Measurements from ENCODE around the gene DUOXA2. TPM values are rescaled to one million over a fixed set of nuclear protein-coding genes. Genes with fewer than 3 reads are reported as not detected.

Gene DUOXA2
- total and polyA plus RNA-seq, 4 donors = 0.13 TPM; not detected in 3

DNA sequence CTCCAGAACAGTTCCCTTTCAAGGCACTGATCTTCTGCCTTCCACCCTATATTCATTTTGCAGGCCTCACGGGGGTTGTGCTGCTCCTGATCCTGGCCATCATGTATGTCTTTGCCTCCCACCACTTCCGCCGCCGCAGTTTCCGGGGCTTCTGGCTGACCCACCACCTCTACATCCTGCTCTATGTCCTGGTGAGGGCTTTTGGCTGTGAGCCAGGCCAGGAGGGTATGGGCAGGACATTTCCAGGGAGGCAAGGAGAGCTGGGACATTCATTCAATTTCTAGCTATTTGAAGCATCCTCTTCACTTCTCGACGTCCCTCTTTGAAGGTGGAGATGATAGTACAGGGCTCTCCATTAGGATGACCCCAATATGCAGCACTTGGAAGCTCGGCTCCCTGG is 41.6 kb downstream of the DUOXA2 start:
- H3K4me1 ChIP-seq (ENCODE audit: control insufficient read depth in 1 of 2, insufficient read depth in 2 of 2, low read length in 2 of 2) = no peaks in the 10 kb centered on the region
- DNase-seq (no peak), ATAC-seq (ENCODE audit: low FRiP score) (no peak)
- H3K36me3 ChIP-seq (ENCODE audit: control insufficient read depth in 1 of 2, insufficient read depth in 2 of 2, low read length in 1 of 2) = no peaks in the 10 kb centered on the region
- H3K27ac ChIP-seq (ENCODE audit: low read depth in 1 of 2, low read length in 2 of 2) = no peak overlapping the region
- no peaks in the 10 kb centered on the region for H3K9me3 ChIP-seq (ENCODE audit: control insufficient read depth, low read length)
- H3K27me3 ChIP-seq (ENCODE audit: control insufficient read depth in 1 of 2, insufficient read depth in 2 of 2, low read length in 1 of 2) = no peaks in the 10 kb centered on the region
- intact Hi-C loops (cut with DNase I) = no loop called here
- WGBS, 2 donors = 88 to 90% methylated on average over 8 of the region's 8 CpGs
- H3K4me3 ChIP-seq (ENCODE audit: low read length in 2 of 2) = no peak overlapping the region

DNA sequence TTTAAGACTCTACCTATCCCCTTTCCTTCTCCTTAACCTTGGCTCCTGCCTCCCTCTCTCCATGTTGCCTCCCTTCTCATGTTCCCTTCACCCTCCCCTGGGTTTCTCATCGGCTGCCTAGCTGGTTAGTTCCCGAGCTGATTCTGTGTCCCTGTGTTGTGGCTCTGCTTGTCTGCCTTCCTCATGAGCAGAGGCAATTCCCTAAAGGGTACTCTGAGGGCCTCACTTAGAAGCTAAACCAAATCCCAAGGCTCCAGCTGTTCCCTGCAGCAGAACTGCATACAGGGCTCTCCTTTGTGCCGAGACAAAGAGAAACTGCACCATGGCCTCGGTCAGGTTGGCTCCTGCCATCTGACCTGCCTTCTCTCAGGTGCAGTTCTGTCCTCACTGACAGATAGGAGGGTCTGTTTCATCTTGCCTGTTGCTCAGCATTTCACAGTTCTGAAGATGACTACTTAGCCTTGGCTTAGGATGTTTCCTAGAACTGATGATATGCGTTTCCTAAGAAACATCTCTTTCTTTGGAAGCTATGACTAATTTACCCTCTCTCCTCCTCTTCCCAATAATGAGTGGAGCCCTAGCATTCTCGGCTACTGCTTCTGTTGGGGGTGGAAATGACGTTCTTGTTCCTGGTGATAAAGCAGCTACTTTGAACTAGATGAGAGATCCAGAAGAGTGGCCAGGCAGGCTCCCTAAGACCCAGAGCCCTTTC is 42.8 kb downstream of the DUOXA2 start:
- no peaks in the 10 kb centered on the region for H3K27me3 ChIP-seq (ENCODE audit: control insufficient read depth in 1 of 2, insufficient read depth in 2 of 2, low read length in 1 of 2)
- no peak for ATAC-seq (ENCODE audit: low FRiP score)
- H3K4me3 ChIP-seq (ENCODE audit: low read length in 2 of 2) = no peak overlapping the region
- 80 to 81% methylated on average over 7 of the region's 7 CpGs for WGBS, 2 donors
- H3K36me3 ChIP-seq (ENCODE audit: control insufficient read depth in 1 of 2, insufficient read depth in 2 of 2, low read length in 1 of 2) = no peaks in the 10 kb centered on the region
- no peaks in the 10 kb centered on the region for H3K4me1 ChIP-seq (ENCODE audit: control insufficient read depth in 1 of 2, insufficient read depth in 2 of 2, low read length in 2 of 2)
- H3K27ac ChIP-seq (ENCODE audit: low read depth in 1 of 2, low read length in 2 of 2) = no peak overlapping the region
- H3K9me3 ChIP-seq (ENCODE audit: control insufficient read depth, low read length) = no peaks in the 10 kb centered on the region
- intact Hi-C loops (cut with DNase I) = no loop called here
- no peak for DNase-seq

DNA sequence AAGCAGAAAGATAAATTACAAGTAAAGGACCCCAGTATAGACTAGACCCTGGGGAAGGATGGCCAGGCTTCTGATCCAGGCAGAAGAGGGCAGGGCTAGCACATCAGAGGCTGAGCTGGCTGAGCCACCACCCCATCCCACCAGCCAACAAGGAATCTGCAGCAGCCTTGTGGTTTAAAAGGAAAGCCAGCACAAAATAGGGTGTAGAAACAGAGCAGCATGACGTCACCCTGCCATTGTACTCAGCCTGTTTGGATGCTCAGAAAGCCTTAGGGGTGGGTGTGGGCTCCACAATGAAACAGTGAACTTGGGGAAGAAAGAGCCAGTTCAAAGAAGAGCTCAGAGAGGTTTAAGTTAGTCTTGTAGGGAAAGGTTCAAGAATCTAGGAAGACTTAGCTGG is 43.8 kb downstream of the DUOXA2 start:
- H3K4me3 ChIP-seq (ENCODE audit: low read length in 2 of 2) = no peak overlapping the region
- no peaks in the 10 kb centered on the region for H3K27me3 ChIP-seq (ENCODE audit: control insufficient read depth in 1 of 2, insufficient read depth in 2 of 2, low read length in 1 of 2)
- intact Hi-C loops (cut with DNase I) = no loop called here
- DNase-seq (no peak), ATAC-seq (ENCODE audit: low FRiP score) (no peak)
- no peaks in the 10 kb centered on the region for H3K36me3 ChIP-seq (ENCODE audit: control insufficient read depth in 1 of 2, insufficient read depth in 2 of 2, low read length in 1 of 2)
- 77% methylated on average over 1 of the region's 1 CpG for WGBS, 2 donors
- no peaks in the 10 kb centered on the region for H3K9me3 ChIP-seq (ENCODE audit: control insufficient read depth, low read length)
- H3K4me1 ChIP-seq (ENCODE audit: control insufficient read depth in 1 of 2, insufficient read depth in 2 of 2, low read length in 2 of 2) = no peaks in the 10 kb centered on the region
- no peak overlapping the region for H3K27ac ChIP-seq (ENCODE audit: low read depth in 1 of 2, low read length in 2 of 2)

DNA sequence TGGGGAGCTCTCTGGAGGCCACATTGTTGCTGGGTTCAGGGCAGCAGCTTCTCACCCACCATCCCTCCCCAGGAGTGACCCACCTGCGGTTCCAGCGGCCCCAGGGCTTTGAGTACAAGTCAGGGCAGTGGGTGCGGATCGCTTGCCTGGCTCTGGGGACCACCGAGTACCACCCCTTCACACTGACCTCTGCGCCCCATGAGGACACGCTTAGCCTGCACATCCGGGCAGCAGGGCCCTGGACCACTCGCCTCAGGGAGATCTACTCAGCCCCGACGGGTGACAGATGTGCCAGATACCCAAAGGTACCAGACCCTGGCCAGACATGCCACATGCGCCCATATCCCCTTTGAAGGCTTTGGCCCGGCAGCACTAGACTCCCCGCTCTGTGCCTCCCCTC is 47.5 kb downstream of the DUOXA2 start:
- DNase-seq (no peak), ATAC-seq (ENCODE audit: low FRiP score) (no peak)
- Histone ChIP-seq H3K9me3 (ENCODE audit: control insufficient read depth, low read length) (no peaks in the 10 kb centered on the region), H3K4me1 (ENCODE audit: control insufficient read depth in 1 of 2, insufficient read depth in 2 of 2, low read length in 2 of 2) (no peaks in the 10 kb centered on the region), H3K27ac (ENCODE audit: low read depth in 1 of 2, low read length in 2 of 2) (no peak overlapping the region), H3K27me3 (ENCODE audit: control insufficient read depth in 1 of 2, insufficient read depth in 2 of 2, low read length in 1 of 2) (no peaks in the 10 kb centered on the region), H3K4me3 (ENCODE audit: low read length in 2 of 2) (no peak overlapping the region), H3K36me3 (ENCODE audit: control insufficient read depth in 1 of 2, insufficient read depth in 2 of 2, low read length in 1 of 2) (no peaks in the 10 kb centered on the region)
- 92 to 93% methylated on average over 14 of the region's 14 CpGs for WGBS, 2 donors
- intact Hi-C loops (cut with DNase I) = loop anchor here (2.0 to 10.0 kb wide), 4 partner anchors 121 to 295 kb away; a partner anchor contains a TSS

DNA sequence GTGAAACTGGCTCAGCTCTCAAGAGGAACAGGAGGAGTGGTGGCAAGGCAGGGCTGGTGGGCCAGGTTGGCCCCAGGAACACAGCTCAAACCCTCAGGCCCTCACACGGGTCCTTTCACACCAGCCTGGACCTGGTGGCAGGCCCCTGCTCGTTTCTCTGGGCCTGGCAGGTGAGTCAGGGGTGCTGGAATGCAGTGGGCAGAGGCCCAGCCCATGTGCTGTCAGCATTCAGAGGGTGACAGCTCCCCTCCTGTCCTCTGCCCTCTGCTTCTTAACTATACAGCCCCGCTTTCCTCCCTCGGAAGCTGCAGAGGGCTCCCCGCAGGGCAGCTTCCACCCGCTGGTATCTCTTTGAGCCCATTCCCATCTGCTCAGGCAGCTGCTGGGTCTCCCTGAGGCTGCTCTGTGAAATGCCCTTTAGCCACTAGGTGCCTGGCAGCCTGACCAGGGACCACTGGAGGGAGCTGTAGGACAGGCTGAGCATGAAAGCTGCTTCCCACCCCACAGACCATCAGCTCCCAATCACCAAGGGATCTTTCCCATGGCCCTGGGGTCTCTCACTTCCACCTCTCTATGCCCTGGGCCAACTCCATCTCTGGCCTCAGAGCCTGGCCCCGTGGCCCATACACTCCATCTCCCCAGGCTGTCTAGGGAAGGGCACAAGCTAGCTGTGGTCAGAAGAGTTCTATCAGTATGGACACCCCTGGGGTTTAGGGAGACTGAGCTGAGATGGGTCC is 48.8 kb downstream of the DUOXA2 start:
- intact Hi-C loops (cut with DNase I) = loop anchor here (2.0 to 10.0 kb wide), 4 partner anchors 119 to 294 kb away; a partner anchor contains a TSS
- DNase-seq (peak; percentile 88 to 92), ATAC-seq (ENCODE audit: low FRiP score) (peak; percentile 75)
- WGBS, 2 donors = 9 to 10% methylated on average over 7 of the region's 7 CpGs
- no peaks in the 10 kb centered on the region for H3K4me1 ChIP-seq (ENCODE audit: control insufficient read depth in 1 of 2, insufficient read depth in 2 of 2, low read length in 2 of 2)
- H3K27ac ChIP-seq (ENCODE audit: low read depth in 1 of 2, low read length in 2 of 2) = no peak overlapping the region
- H3K4me3 ChIP-seq (ENCODE audit: low read length in 2 of 2) = no peak overlapping the region
- H3K27me3 ChIP-seq (ENCODE audit: control insufficient read depth in 1 of 2, insufficient read depth in 2 of 2, low read length in 1 of 2) = no peaks in the 10 kb centered on the region
- no peaks in the 10 kb centered on the region for H3K9me3 ChIP-seq (ENCODE audit: control insufficient read depth, low read length)
- no peaks in the 10 kb centered on the region for H3K36me3 ChIP-seq (ENCODE audit: control insufficient read depth in 1 of 2, insufficient read depth in 2 of 2, low read length in 1 of 2)

DNA sequence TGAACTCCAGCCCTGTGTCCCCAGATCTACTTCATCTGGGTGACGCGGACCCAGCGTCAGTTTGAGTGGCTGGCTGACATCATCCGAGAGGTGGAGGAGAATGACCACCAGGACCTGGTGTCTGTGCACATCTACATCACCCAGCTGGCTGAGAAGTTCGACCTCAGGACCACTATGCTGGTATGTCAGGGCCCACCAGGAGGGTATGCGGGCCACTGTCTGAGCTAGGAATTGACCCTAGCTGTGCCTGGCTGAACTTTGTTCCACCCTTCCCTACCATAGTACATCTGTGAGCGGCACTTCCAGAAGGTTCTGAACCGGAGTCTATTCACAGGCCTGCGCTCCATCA is 49.4 kb downstream of the DUOXA2 start:
- ATAC-seq (ENCODE audit: low FRiP score) (no peak), DNase-seq (no peak)
- Histone ChIP-seq H3K36me3 (ENCODE audit: control insufficient read depth in 1 of 2, insufficient read depth in 2 of 2, low read length in 1 of 2) (no peaks in the 10 kb centered on the region), H3K4me3 (ENCODE audit: low read length in 2 of 2) (no peak overlapping the region), H3K4me1 (ENCODE audit: control insufficient read depth in 1 of 2, insufficient read depth in 2 of 2, low read length in 2 of 2) (no peaks in the 10 kb centered on the region), H3K9me3 (ENCODE audit: control insufficient read depth, low read length) (no peaks in the 10 kb centered on the region), H3K27me3 (ENCODE audit: control insufficient read depth in 1 of 2, insufficient read depth in 2 of 2, low read length in 1 of 2) (no peaks in the 10 kb centered on the region), H3K27ac (ENCODE audit: low read depth in 1 of 2, low read length in 2 of 2) (no peak overlapping the region)
- 80% methylated on average over 9 of the region's 9 CpGs for WGBS, 2 donors
- intact Hi-C loops (cut with DNase I) = loop anchor here (2.0 to 10.0 kb wide), 4 partner anchors 119 to 293 kb away; a partner anchor contains a TSS

DNA sequence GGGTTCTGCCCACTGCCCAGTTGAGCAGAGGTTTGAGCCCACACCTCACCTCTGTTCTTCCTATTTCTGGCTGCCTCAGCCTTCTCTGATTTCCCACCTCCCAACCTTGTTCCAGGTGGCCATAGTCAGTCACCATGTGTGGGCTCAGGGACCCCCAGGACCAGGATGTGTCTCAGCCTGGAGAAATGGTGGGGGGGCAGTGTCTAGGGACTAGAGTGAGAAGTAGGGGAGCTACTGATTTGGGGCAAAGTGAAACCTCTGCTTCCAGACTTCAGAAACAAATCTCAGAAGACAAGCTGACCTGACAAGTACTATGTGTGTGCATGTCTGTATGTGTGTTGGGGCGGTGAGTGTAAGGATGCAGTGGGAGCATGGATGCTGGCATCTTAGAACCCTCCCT is 50.8 kb downstream of the DUOXA2 start:
- ATAC-seq (ENCODE audit: low FRiP score) (no peak), DNase-seq (no peak)
- Histone ChIP-seq H3K9me3 (ENCODE audit: control insufficient read depth, low read length) (no peaks in the 10 kb centered on the region), H3K27ac (ENCODE audit: low read depth in 1 of 2, low read length in 2 of 2) (no peak overlapping the region), H3K4me3 (ENCODE audit: low read length in 2 of 2) (no peak overlapping the region), H3K27me3 (ENCODE audit: control insufficient read depth in 1 of 2, insufficient read depth in 2 of 2, low read length in 1 of 2) (no peaks in the 10 kb centered on the region), H3K36me3 (ENCODE audit: control insufficient read depth in 1 of 2, insufficient read depth in 2 of 2, low read length in 1 of 2) (no peaks in the 10 kb centered on the region), H3K4me1 (ENCODE audit: control insufficient read depth in 1 of 2, insufficient read depth in 2 of 2, low read length in 2 of 2) (no peaks in the 10 kb centered on the region)
- intact Hi-C loops (cut with DNase I) = loop anchor here (5.0 to 10.0 kb wide), 4 partner anchors 117 to 292 kb away; a partner anchor contains a TSS
- 96 to 100% methylated on average over 1 of the region's 1 CpG for WGBS, 2 donors

DNA sequence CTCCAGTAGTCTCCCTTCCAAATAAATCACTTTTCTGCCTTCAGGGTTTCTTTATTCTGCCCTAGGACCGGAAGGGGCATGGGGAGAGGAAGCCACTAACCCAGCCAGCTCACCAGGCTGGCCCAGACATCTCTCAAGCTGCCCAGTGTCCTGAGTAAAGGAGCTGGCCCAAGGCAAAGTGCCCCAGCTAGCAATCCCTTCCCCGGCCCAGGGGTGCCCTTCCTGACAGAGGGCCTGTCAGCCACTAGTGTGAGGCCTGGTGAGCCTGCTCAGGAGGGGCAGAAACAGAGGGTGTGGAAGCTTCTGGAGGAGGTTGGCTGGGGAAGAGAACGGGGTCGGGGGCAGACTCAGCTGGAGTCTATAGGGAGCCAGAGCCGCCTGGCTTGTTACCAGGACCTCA is 51.4 kb downstream of the DUOXA2 start:
- H3K4me3 ChIP-seq (ENCODE audit: low read length in 2 of 2) = no peak overlapping the region
- no peak overlapping the region for H3K27ac ChIP-seq (ENCODE audit: low read depth in 1 of 2, low read length in 2 of 2)
- no peaks in the 10 kb centered on the region for H3K36me3 ChIP-seq (ENCODE audit: control insufficient read depth in 1 of 2, insufficient read depth in 2 of 2, low read length in 1 of 2)
- no peaks in the 10 kb centered on the region for H3K9me3 ChIP-seq (ENCODE audit: control insufficient read depth, low read length)
- H3K27me3 ChIP-seq (ENCODE audit: control insufficient read depth in 1 of 2, insufficient read depth in 2 of 2, low read length in 1 of 2) = no peaks in the 10 kb centered on the region
- ATAC-seq (ENCODE audit: low FRiP score) (no peak), DNase-seq (no peak)
- H3K4me1 ChIP-seq (ENCODE audit: control insufficient read depth in 1 of 2, insufficient read depth in 2 of 2, low read length in 2 of 2) = no peaks in the 10 kb centered on the region
- WGBS, 2 donors = 79 to 84% methylated on average over 4 to 5 of the region's 5 CpGs
- intact Hi-C loops (cut with DNase I) = loop anchor here in 1 of 2 donors (5.0 to 10.0 kb wide), 3 partner anchors 139 to 292 kb away; a partner anchor contains a TSS
